Endothelial cell (in vitro differentiated cells): ENCODE results near the gene TCAP. TPM values are rescaled to one million over a fixed set of nuclear protein-coding genes. Genes with fewer than 3 reads are reported as not detected.

ENCODE experiments used
- DNase-seq: peaks from one replicate; pipeline ENCODE4 v3.0.0; 2021; ENCODE audit warnings: low spot score
- H3K27ac Mint-ChIP-seq: one replicate; pipeline ENCODE4 v1.8.0; 2021; ENCODE audit warnings: mixed read lengths, inconsistent platforms; ENCODE audit not compliant: unreplicated experiment
- H3K27me3 Mint-ChIP-seq: one replicate; pipeline ENCODE4 v1.8.0; 2021; ENCODE audit warnings: mild to moderate bottlenecking, moderate library complexity, mixed read lengths, inconsistent platforms; ENCODE audit not compliant: unreplicated experiment
- H3K36me3 Mint-ChIP-seq: one replicate; pipeline ENCODE4 v1.8.0; 2021; ENCODE audit warnings: mild to moderate bottlenecking, low read depth, mixed read lengths, inconsistent platforms; ENCODE audit not compliant: unreplicated experiment
- H3K4me1 Mint-ChIP-seq: one replicate; pipeline ENCODE4 v1.8.0; 2021; ENCODE audit warnings: mild to moderate bottlenecking, mixed read lengths, inconsistent platforms; ENCODE audit not compliant: unreplicated experiment
- H3K4me3 Mint-ChIP-seq: one replicate; pipeline ENCODE4 v1.8.0; 2021; ENCODE audit warnings: mild to moderate bottlenecking, mixed read lengths, inconsistent platforms; ENCODE audit not compliant: unreplicated experiment
- H3K9me3 Mint-ChIP-seq: one replicate; pipeline ENCODE4 v1.8.0; 2021; ENCODE audit warnings: mixed read lengths, inconsistent platforms; ENCODE audit not compliant: unreplicated experiment
- total RNA-seq: library from RNA; stranded (reverse); fragmentation: NEBNext Ultra II Directional; extraction: Animal tissue kit (Norgen Biotek cat#: 25700); gene quantifications from one replicate; pipeline ENCODE4 v1.2.1, GENCODE V29; 2021; ENCODE audit not compliant: unreplicated experiment
- TF ChIP-seq, protein P1 (sequence below): fragments of 200-600 bp; sonication (generic); IDR thresholded peaks from one replicate; pipeline ENCODE4 v1.5.0; 2021; ENCODE audit warnings: antibody characterized with exemption; ENCODE audit not compliant: unreplicated experiment

TCAP gene
- total RNA-seq, 1 donor from 2014 or later, result 1.2 TPM

DNA sequence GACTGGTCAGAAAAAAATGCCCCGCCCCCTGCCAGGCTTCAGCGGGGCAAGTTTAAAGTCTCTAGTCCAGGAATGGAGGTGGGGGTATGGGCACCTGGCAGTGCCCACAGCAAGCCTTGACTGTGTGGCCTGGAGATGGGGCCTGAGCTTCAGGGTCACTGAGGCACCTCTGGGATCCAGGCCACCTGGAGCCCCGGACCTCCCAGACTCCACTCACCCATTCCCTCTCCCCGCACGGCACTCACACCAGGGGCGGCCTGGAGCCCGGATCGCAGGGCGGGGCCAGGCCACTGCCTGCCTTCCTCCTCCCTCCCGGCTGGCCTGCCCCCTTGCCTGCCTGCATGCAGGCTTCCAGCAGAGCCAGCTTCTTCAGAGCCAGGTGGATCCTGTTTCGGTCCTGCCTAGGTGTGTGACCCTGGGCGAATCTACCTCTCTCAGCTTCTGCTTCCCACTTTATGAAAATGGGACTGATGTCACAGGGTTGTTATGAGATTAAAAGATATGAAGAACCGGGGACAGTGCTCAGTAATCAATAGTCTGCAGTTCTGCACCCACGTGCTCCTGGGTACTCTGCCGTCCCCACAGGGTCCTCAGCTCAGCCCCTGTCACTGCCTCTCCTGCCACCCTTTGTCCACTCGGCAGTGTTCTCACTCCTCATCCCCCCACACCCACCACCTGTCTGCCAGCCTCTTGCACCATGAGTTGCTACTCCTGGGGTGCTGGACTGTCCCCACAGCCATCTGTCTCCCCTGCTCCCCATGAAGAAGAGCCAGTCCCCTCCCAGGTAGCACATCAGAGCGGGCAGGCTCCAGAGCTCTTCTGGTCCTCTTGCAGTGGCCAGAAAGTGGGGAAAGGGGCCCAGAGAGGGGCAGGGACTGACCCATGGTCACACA, 1.2 kb upstream of the TCAP start:
- DNase-seq, result peak; percentile 33
- no peaks in the 10 kb centered on the region for H3K9me3 Mint-ChIP-seq
- H3K27ac Mint-ChIP-seq, result no peak overlapping the region
- TF ChIP-seq, protein P1, sequence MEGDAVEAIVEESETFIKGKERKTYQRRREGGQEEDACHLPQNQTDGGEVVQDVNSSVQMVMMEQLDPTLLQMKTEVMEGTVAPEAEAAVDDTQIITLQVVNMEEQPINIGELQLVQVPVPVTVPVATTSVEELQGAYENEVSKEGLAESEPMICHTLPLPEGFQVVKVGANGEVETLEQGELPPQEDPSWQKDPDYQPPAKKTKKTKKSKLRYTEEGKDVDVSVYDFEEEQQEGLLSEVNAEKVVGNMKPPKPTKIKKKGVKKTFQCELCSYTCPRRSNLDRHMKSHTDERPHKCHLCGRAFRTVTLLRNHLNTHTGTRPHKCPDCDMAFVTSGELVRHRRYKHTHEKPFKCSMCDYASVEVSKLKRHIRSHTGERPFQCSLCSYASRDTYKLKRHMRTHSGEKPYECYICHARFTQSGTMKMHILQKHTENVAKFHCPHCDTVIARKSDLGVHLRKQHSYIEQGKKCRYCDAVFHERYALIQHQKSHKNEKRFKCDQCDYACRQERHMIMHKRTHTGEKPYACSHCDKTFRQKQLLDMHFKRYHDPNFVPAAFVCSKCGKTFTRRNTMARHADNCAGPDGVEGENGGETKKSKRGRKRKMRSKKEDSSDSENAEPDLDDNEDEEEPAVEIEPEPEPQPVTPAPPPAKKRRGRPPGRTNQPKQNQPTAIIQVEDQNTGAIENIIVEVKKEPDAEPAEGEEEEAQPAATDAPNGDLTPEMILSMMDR, result no peak
- peaks cover 7% of the 10 kb centered on the region for H3K36me3 Mint-ChIP-seq
- H3K4me1 Mint-ChIP-seq, result peaks cover 4% of the 10 kb centered on the region
- H3K4me3 Mint-ChIP-seq, result no peak overlapping the region
- peaks cover 19% of the 10 kb centered on the region for H3K27me3 Mint-ChIP-seq

DNA sequence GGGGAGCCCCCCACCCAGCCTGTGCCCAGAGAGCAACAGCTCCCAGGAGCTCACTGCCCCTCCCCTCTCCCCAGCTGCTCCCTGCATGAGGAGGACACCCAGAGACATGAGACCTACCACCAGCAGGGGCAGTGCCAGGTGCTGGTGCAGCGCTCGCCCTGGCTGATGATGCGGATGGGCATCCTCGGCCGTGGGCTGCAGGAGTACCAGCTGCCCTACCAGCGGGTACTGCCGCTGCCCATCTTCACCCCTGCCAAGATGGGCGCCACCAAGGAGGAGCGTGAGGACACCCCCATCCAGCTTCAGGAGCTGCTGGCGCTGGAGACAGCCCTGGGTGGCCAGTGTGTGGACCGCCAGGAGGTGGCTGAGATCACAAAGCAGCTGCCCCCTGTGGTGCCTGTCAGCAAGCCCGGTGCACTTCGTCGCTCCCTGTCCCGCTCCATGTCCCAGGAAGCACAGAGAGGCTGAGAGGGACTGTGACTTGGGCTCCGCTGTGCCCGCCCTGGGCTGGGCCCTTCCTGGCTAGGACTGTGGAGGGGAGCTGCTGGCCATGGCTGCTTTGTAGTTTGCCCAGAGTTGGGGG, 584 bp downstream of the TCAP start:
- Mint-ChIP-seq H3K9me3 (no peaks in the 10 kb centered on the region), H3K4me1 (peaks cover 4% of the 10 kb centered on the region), H3K4me3 (no peak overlapping the region), H3K27me3 (peaks cover 24% of the 10 kb centered on the region), H3K27ac (no peak overlapping the region), H3K36me3 (peaks cover 10% of the 10 kb centered on the region)
- TF ChIP-seq, protein P1, result no peak
- DNase-seq, result no peak

DNA sequence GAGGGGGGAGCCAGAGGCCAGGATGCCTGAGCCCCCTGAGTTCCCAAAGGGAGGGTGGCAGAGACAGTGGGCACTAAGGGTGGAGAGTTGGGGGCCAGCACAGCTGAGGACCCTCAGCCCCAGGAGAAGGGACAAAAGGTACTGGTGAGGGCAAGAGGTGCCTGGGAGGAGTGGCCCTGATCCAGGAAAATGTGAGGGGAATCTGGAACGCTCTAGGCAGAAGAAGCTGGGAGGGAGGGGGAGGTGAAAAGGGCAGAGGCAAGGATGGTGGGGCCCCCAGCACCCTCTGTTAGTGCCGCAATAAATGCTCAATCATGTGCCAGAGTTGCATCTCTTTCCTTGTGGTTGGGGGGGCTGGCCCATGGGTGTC, 1.1 kb downstream of the TCAP start:
- no peak for DNase-seq
- Mint-ChIP-seq H3K27me3 (peaks cover 22% of the 10 kb centered on the region), H3K4me1 (peaks cover 4% of the 10 kb centered on the region), H3K4me3 (no peak overlapping the region), H3K9me3 (no peaks in the 10 kb centered on the region), H3K36me3 (peaks cover 10% of the 10 kb centered on the region), H3K27ac (no peak overlapping the region)
- TF ChIP-seq, protein P1, result no peak

DNA sequence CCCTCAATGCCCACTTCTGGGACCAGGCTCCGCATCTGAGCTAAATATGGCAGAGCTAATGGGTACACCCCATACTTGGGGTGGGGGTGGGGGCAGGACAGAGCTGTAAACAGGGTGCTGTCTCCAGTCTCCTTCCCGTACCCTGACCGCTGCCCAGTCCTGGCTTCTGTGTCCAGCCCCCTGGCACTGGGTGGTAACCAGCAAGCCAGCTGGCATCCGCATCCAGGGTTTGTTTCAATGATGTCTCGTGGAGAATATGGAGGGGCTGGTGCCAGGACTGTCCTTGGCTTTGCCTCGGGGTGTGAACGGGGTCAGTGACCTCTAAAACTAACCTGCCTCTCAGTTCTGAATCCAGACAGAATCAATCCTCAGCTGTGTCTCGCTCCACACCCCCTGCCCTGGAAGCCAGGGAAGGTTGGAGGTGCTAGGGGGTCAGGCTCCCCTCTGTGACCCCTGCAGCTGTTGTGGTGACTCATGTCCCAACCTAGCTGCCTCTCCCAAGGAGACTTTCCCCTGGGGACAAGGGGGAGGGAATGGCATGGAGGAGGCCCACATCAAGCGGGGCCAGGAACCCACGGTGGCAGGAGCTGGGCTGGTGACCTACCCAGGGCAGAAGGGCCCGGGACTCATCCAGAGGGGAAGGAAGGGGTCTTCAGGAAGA, 1.6 kb downstream of the TCAP start:
- Mint-ChIP-seq H3K27ac (no peak overlapping the region), H3K9me3 (no peaks in the 10 kb centered on the region), H3K27me3 (peaks cover 24% of the 10 kb centered on the region), H3K4me3 (no peak overlapping the region), H3K36me3 (peaks cover 5% of the 10 kb centered on the region), H3K4me1 (peaks cover 4% of the 10 kb centered on the region)
- TF ChIP-seq, protein P1, result no peak
- DNase-seq, result no peak
